Smooth muscle cell (in vitro differentiated cells): ENCODE measurements around the gene WDR49. TPM values are rescaled to one million over a fixed set of nuclear protein-coding genes. Genes with fewer than 3 reads are reported as not detected.

Experiments
- DNase-seq: peaks from one replicate; lab custom pipeline; 2025; ENCODE audit not compliant: unreplicated experiment; lab: John Stamatoyannopoulos, UW
- H2AFZ ChIP-seq: fragments of 200-600 bp; sonication (generic); 2 replicates; pipeline ENCODE4 v1.6.0; 2016; ENCODE audit warnings: antibody characterized with exemption, low read depth, mild to moderate bottlenecking
- H3F3A ChIP-seq: fragments of 200-600 bp; sonication (generic); 2 replicates; pipeline ENCODE4 v1.6.0; 2017; ENCODE audit warnings: antibody characterized with exemption, low read depth
- H3K27ac ChIP-seq: fragments of 200-600 bp; sonication (generic); 2 replicates; pipeline ENCODE4 v1.5.1; 2016; ENCODE audit warnings: low read depth, mild to moderate bottlenecking
- H3K27me3 ChIP-seq: fragments of 200-600 bp; sonication (generic); 2 replicates; pipeline ENCODE4 v1.6.1; 2016; ENCODE audit warnings: low read depth, mild to moderate bottlenecking
- H3K36me3 ChIP-seq: fragments of 200-600 bp; sonication (generic); 2 replicates; pipeline ENCODE4 v1.5.1; 2016; ENCODE audit warnings: low read depth
- H3K4me1 ChIP-seq: fragments of 200-600 bp; sonication (generic); 2 replicates; pipeline ENCODE4 v1.5.1; 2016; ENCODE audit warnings: low read depth
- H3K4me2 ChIP-seq: fragments of 200-600 bp; sonication (generic); 2 replicates; pipeline ENCODE4 v1.6.0; 2016; ENCODE audit warnings: mild to moderate bottlenecking
- H3K4me3 ChIP-seq: fragments of 200-600 bp; sonication (generic); 2 replicates; pipeline ENCODE4 v1.5.1; 2016; ENCODE audit warnings: mild to moderate bottlenecking
- H3K79me2 ChIP-seq: fragments of 200-600 bp; sonication (generic); 2 replicates; pipeline ENCODE4 v1.6.0; 2016; ENCODE audit warnings: low read depth, mild to moderate bottlenecking
- H3K9ac ChIP-seq: fragments of 200-600 bp; sonication (generic); 2 replicates; pipeline ENCODE4 v1.6.0; 2016; ENCODE audit warnings: low read depth
- H3K9me3 ChIP-seq: fragments of 200-600 bp; sonication (generic); replicated peaks from 2 replicates; pipeline ENCODE4 v1.5.1; 2016; ENCODE audit warnings: low read depth
- H4K20me1 ChIP-seq: fragments of 200-600 bp; sonication (generic); 2 replicates; pipeline ENCODE4 v1.6.0; 2016; ENCODE audit warnings: low read depth
- WGBS: methylation state at CpG from one replicate; pipeline ENCODE4 v1.1.7; 2016; ENCODE audit warnings: low lambda C conversion rate; 5-methylcytosine and 5-hydroxymethylcytosine counted together
- polyA plus RNA-seq: library from polyadenylated mRNA; unstranded; fragments of >200 nt; fragmentation: Nextera tagmentation; extraction: Ambion mirVana; gene quantifications from 2 replicates; pipeline ENCODE4 v1.2.1, GENCODE V29; 2016
- total RNA-seq: library from RNA; depleted of rRNA; stranded (reverse); fragments of >200 nt; gene quantifications from 2 replicates; pipeline ENCODE4 v1.2.3, GENCODE V29; 2014
- TF ChIP-seq, protein P1 (sequence below): fragments of 200-600 bp; sonication (generic); IDR thresholded peaks from 2 replicates; pipeline ENCODE4 v1.5.1; 2017; ENCODE audit warnings: borderline replicate concordance, mild to moderate bottlenecking, antibody characterized with exemption; ENCODE audit not compliant: insufficient read depth, poor library complexity, severe bottlenecking

Gene WDR49
- total RNA-seq (0.09 TPM in 1 of 2 replicates, not detected in the other), polyA plus RNA-seq (0.14 TPM in 1 of 2 replicates, not detected in the other)

DNA sequence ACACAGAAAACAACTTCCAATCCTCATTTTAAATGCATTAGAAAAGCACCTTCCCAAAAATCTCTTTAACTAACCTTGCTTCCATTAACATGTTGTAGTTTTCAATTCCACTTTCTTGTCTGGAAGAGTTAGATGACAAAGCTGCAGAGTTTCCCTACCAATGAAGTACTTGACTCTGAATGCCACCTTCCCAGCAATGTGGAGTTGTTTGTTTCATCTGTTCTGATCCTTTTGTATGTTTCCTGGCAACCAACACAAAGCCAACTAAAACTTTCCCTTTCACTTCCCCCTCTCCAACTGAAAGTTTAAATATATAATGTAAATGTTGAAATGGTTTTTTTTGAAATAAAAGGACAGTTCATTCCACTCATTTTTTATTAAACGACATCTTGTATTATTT, at the start of gene WDR49:
TSS of gene WDR49 (minus strand) at position 183 of the 400 bp plus-strand sequence. CDS start 517 bp downstream, outside the sequence.
- no peak within 1 kb of the TSS for H3K27ac ChIP-seq
- H3K9ac ChIP-seq, result no peak within 1 kb of the TSS
- H2AFZ ChIP-seq, result no peak within 1 kb of the TSS
- 82% methylated on average over 1 of the region's 1 CpG for WGBS
- H3K79me2 ChIP-seq, result no peaks in the 10 kb centered on the region
- H3K4me3 ChIP-seq, result no peak within 1 kb of the TSS
- H3K36me3 ChIP-seq, result no peaks in the 10 kb centered on the region
- H4K20me1 ChIP-seq, result no peaks in the 10 kb centered on the region
- peaks cover 7% of the 10 kb centered on the region for H3K4me1 ChIP-seq
- H3K4me2 ChIP-seq, result no peak within 1 kb of the TSS
- no peak for DNase-seq
- no peaks in the 10 kb centered on the region for H3K27me3 ChIP-seq
- no peaks in the 10 kb centered on the region for H3F3A ChIP-seq
- no peaks in the 10 kb centered on the region for H3K9me3 ChIP-seq
- TF ChIP-seq, protein P1, sequence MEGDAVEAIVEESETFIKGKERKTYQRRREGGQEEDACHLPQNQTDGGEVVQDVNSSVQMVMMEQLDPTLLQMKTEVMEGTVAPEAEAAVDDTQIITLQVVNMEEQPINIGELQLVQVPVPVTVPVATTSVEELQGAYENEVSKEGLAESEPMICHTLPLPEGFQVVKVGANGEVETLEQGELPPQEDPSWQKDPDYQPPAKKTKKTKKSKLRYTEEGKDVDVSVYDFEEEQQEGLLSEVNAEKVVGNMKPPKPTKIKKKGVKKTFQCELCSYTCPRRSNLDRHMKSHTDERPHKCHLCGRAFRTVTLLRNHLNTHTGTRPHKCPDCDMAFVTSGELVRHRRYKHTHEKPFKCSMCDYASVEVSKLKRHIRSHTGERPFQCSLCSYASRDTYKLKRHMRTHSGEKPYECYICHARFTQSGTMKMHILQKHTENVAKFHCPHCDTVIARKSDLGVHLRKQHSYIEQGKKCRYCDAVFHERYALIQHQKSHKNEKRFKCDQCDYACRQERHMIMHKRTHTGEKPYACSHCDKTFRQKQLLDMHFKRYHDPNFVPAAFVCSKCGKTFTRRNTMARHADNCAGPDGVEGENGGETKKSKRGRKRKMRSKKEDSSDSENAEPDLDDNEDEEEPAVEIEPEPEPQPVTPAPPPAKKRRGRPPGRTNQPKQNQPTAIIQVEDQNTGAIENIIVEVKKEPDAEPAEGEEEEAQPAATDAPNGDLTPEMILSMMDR, result no peak

DNA sequence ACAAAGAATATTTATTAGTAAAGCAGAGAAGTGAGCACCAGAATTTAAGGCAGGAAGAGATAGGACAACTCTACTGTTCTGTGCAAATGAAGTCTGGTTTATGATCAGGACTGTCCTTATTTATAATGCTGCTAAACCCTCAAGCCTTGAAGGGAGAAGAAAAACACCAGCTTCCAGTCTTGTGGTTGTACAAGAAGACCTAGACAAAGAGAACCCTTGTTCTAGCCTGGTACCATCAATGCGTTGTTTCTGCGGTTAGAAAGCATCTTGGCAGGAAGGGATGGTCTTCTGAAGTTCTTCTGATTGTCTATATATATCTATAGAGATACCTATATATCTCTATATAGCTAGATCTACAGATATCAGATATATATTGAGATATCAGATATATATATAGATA, 47.2 kb upstream of the WDR49 start:
- Histone ChIP-seq H3F3A (no peaks in the 10 kb centered on the region), H4K20me1 (peaks cover 21% of the 10 kb centered on the region), H3K4me1 (no peaks in the 10 kb centered on the region), H2AFZ (no peak overlapping the region), H3K4me2 (no peak overlapping the region), H3K27me3 (no peaks in the 10 kb centered on the region), H3K9me3 (no peaks in the 10 kb centered on the region), H3K4me3 (no peak overlapping the region), H3K79me2 (peaks cover 31% of the 10 kb centered on the region), H3K36me3 (peaks cover 25% of the 10 kb centered on the region), H3K9ac (no peak overlapping the region), H3K27ac (no peak overlapping the region)
- TF ChIP-seq, protein P1, result no peak
- DNase-seq, result no peak
- 94% methylated on average over 2 of the region's 2 CpGs for WGBS

DNA sequence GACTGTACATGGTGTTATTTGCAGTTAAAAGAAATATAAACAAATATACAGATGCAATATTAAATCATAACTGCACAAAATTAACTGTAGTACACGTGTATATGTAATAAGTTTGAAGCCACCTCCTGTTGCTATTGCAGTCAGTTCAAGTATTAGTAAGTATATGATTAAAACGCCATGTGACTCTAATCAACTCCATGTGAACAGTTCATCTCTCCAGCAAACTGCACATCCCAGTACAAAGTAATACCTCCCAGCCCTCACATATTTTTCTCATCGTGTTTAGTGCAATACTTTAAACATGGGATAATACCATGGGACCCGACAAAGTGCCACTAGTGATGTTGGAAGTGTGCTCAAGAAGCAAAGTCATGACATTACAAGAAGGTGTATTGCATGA, 46.3 kb upstream of the WDR49 start:
- whole genome bisulfite sequencing, result 96% methylated on average over 4 of the region's 4 CpGs
- H4K20me1 ChIP-seq, result peaks cover 14% of the 10 kb centered on the region
- no peak overlapping the region for H3K4me2 ChIP-seq
- no peak overlapping the region for H2AFZ ChIP-seq
- H3K27ac ChIP-seq, result no peak overlapping the region
- H3K9me3 ChIP-seq, result no peaks in the 10 kb centered on the region
- DNase-seq, result no peak
- no peak overlapping the region for H3K9ac ChIP-seq
- H3F3A ChIP-seq, result no peaks in the 10 kb centered on the region
- no peak overlapping the region for H3K4me3 ChIP-seq
- peaks cover 24% of the 10 kb centered on the region for H3K79me2 ChIP-seq
- TF ChIP-seq, protein P1, result no peak
- no peaks in the 10 kb centered on the region for H3K4me1 ChIP-seq
- H3K27me3 ChIP-seq, result no peaks in the 10 kb centered on the region
- H3K36me3 ChIP-seq, result peaks cover 30% of the 10 kb centered on the region

DNA sequence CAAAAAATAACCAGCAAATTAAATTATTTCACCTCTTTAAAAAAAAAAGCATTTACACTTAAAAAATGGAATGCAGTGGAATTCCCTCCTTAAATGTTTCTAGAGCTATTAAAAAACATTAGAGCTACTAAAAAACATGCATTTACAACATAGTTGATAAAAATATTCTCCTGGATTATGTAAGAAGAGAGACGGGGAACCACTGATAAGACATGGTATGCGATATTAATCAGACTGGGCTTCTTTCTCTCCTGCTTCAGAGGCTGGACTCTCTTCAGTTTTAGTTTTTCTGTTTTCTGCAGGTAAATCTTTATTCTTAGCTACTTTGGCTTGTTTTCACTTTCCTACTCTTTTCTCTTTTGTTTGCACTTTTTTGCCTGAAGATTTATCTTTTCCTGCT, 40.4 kb upstream of the WDR49 start:
- 96% methylated on average over 2 of the region's 2 CpGs for WGBS

More for the DNA sequence above, 40.4 kb upstream of the WDR49 start:
- Histone ChIP-seq H3K9me3 (no peaks in the 10 kb centered on the region), H3K4me1 (no peaks in the 10 kb centered on the region), H3K79me2 (peaks cover 10% of the 10 kb centered on the region), H3K4me3 (no peak overlapping the region), H3K4me2 (no peak overlapping the region), H2AFZ (no peak overlapping the region), H3K9ac (no peak overlapping the region), H3F3A (no peaks in the 10 kb centered on the region), H3K27me3 (no peaks in the 10 kb centered on the region), H4K20me1 (peaks cover 30% of the 10 kb centered on the region), H3K27ac (no peak overlapping the region), H3K36me3 (peaks cover 15% of the 10 kb centered on the region)
- TF ChIP-seq, protein P1, result no peak
- DNase-seq, result no peak
